ENCODE measurements around the gene ZFYVE28.
"Not testable (repeated sequence)": the region's sequence is repeated elsewhere in the genome, so short reads cannot be mapped to it uniquely, and the experiment has no call there.

ZFYVE28 gene

DNA sequence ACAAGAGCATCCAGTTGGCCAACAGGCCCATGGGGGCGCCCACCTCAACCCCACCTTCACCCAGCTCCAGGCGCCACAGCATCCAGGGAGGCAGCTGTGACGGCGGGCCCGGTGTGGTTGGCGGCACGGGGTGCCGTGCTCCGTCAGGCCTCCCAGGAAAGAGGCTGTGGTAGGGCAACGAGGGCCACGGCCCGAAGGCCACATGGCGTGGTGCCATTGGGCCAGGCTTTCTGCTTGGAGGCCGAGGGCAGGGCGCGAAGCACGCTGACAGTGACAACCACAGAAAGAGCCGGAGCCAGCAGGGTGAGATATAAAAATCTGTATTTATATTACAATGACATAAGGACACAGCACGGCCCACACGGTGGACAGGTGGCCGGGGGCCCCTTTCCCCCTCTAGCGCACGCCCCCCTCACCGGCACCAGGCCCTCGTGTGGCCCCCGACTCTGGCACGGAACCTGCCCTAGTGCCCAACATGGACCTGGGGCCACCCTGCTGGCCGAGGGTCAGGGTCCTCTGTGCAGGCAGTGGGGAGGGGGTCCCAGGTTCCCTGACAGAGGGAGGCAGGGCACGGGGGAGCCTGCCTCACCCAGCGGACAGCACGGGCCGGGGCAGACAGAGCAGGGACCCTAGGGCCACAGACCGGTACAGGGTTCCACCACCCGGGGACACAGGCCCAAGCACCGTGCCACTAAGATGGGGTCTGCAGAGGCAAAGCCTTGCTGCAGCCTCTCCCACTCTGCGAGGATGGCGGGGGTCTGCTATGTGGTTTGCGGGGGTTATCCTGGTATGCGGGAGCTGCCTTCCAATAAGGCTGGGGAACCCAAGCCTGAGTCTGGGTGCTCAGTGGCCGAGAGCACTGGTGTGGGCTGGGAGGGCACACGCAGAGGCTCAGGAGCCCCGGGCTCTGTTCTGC lies 171.1 kb downstream of the ZFYVE28 start:
- no peak for DNase-seq (ENCODE audit: low spot score)

DNA sequence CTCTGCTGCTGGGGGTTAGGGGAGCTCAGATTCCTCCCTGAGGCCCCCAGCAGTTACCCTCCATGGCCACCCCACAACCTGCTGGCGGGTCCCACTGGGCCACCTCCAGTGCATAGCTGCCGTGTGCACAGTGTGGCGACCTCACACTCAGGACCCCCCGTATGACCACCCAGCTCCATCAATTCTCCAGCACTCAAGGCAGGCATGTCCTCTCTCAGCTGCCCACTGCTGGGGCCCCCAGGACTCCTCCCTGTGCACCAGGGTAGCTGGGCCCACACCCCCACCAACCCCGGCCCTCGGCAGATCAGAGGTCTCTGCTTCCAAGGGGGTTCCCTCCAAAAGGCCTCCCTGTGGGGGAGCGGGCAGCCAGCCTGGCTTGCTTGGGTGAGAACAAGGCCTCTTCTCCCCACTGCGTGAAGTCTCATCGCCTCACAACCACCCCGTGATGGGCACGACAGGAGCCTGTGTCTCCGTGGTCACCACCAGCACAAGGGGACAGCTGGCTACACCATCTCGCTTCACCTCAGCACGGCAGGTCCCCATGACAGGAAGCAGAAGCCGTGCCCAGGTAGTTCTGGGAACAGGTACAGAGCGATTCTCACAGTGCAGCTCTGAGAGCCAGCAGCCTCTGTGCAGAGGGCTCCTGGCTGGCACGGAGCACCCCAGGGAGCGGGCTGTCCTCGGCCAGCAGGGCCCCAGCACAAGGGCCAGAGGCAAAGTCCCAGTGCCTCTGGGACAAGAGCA lies 171.9 kb downstream of the ZFYVE28 start:
- no peak for DNase-seq (ENCODE audit: low spot score)

DNA sequence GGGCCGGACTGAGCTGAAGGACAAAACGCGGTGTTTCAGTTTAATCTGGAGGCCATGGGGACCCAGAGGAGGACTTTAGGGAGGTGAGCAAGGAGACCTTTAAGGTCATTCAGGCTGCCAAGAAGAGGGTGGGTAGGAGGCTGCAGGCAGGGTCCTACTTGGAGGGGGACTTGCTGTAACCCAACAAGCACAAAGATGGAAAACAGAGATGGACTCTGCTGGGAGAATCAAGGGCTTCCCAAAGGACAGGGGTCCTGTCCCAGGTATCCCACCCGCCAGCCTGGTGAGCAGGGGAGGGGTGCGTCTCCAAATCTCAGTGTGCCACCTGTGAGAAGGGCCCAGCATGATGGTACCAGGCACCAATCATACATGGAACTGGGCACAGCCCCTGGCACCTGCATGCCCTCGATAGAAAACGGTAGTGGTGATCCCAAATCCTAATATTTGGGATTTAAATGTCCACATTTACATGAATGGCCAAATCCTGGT lies 172.6 kb downstream of the ZFYVE28 start:
- DNase-seq (ENCODE audit: low spot score): no peak

DNA sequence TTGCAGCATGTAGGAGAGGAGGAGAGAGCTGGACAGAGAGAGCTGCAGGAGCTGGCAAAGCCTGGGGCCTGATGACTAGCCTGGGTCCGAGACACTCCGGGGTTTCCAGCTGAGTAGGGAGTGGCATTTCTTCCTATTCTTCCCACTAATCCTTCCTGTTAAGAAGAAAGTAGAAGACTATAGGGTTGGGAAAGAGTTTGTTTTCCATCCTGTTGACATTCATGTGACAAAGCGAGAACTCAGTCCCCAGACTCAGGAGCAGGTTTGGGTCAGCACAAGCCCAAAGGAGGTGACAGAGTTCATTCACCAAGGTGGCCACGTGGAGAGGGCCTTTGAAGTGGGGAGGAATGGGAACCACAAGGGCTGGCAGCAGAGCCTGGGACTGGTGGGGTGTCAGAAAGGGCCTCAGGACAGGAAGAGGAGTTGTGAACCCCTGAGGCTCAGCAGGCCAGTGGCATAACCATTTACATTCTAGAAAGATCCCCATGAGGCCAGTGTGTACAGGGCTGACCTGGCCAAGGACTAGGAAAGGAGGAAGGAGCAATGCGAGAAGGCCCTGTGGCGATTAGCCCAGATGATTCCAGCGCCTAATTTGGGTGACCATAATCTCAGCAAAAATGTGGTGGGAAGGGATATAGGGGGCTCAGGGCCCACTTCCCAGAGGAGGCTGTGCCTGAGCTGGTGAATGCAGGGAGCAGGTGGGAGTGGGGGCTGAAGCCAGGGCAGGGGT lies 173.2 kb downstream of the ZFYVE28 start:
- no peak for DNase-seq (ENCODE audit: low spot score)

DNA sequence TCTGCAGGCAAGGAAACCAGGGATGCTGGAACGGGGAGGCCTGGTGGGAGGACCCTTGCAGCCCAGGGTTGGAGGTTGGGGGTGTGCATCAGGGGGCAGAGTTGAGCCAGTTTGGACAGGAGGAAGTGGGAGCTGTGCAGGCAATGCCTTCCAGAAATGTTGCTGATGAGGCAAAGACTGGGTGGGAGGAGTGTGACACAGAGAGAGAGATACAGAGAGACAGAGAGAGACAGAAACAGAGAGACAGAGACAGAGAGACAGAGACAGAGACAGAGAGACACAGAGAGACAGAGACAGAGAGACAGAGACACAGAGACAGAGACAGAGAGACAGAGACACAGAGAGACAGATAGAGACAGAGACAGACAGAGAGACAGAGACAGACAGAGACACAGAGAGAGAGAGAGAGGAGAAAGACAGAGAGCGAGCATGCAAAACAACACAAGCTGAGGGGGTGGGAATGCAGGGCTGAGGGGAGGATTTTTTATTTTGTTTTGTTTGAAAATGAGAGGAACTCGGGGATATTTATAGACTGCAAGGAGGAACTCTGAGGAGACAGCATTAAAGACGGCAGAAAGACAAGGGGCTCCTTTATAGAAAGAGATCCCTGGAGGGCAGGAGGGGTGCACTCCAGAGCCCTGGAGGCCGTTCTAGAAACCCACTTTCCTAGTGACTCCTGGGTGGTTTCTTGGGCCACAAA lies 174.6 kb downstream of the ZFYVE28 start:
- no peak for DNase-seq (ENCODE audit: low spot score)

DNA sequence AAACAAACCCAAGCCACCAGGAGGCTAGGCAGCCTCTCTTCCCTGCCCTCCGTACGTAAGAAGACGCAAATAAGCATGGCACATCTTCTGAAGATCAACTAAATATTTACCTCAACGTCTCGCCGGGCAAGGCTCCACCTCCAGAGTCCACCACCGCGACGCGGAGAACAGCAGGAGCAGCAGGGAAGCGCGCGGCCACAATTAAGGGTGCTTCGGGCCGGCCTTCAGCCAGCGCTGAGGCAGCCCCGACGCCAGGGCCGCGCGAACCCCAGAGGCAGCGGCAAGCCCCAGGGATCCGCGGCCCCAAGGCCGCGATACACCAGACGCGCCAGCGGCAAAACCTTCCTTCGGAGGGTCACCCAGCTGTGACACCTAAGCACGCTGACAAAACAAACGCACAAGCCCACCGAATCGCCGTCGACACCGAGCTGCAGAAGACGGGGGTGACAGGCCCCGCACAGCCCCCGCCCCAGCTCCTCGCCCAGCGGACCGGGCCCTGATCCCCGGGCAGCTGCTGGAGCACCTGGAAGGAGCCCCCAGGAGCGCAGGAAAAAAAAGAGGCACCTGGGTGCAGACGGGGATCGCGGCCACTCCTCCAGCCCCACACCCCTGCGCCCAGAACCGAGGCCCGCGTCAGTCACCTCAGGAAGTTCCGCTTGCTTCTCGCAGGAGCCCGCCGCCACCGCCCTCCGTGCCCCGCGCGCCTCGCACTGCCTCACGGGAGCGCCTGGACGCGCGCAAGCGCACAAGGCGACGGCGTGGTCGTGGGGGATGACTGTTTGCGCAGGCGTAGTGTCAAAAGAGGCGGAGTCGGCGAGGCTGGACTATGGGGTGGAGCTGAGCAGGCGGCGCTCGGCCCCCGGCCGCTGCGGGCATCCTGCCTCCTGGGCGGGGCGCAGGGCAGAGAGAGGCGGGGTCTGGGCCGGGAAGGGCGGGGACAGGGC lies 176.8 kb downstream of the ZFYVE28 start, which contains the start of the genes HAUS3 and POLN:
Gene HAUS3, minus strand, starts transcription at position 712 of the 944 bp plus-strand sequence. CDS start 1,175 bp downstream, outside the sequence.
Gene POLN, minus strand, starts transcription at position 712 of the 944 bp plus-strand sequence. CDS start 12,890 bp downstream, outside the sequence.
- peak; percentile 99 for DNase-seq (ENCODE audit: low spot score)

DNA sequence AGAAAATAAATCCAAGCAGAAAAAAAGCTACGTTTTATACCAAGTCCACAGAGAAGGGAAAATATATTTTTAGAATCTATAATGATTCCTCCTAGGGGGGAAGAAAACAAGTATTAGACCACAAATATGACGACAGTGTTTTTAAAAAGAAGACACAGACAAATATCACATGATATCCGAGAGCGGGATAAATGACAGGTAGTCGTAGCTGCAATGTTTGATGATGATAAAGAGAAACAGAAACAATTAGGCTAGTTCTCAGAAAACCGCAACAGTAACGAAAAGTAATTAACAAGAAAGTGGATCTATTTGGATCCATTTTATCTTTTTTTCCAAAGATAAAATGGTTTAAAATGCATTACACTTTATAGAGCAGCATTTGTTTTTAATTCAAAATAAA lies 177.4 kb downstream of the ZFYVE28 start:
- DNase-seq (ENCODE audit: low spot score): peak; percentile 51

DNA sequence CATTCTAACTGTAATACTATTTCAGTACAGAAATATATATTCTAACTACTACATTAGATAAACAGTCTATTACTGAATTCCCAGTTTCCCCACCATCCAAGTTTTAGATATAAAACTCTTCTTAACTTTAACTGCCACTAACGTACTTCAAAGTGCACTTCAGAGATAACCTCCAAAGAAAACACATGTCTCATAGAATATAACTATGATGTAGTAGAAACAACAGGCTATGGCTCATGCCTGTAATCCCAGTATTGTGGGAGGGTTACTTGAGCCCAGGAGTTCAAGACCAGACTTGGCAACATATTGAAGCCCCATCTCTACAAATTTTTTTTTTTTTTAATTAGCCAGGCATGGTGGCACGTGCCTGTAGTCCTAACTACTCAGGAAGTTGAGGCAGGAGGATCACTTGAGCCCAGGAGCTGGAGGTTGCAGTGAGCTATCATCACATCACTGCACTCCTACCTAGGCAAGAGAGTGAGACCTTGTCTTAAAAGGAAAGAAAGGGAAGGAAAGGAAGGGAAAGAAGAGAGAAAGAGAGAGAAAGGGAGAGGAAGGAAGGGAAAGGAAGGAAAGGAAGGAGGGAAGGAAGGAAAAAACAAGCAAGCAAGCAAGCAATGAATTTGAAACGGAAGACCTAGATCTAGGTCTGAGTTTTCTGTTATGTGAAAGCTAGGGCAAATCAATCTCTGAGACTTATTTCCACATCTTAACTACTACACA lies 181.3 kb downstream of the ZFYVE28 start:
- no peak for DNase-seq (ENCODE audit: low spot score)

DNA sequence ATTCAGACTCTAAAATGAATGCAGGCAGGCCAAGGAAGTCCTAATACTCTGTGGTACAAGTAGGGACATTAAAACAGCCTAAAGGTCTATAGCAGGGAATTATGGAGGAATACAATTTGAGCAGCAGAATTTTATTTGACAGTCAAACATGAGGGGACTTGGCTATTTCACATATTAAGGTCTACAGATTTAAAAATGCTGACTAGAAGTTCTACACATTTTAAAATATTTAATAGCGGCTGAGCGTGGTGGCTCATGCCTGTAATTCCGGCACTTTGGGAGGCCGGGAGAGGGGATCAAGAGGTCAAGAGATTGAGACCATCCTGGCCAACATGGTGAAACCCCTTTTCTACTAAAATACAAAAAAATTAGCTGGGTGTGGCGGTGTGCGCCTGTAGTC lies 187.4 kb downstream of the ZFYVE28 start:
- DNase-seq (ENCODE audit: low spot score): no peak

DNA sequence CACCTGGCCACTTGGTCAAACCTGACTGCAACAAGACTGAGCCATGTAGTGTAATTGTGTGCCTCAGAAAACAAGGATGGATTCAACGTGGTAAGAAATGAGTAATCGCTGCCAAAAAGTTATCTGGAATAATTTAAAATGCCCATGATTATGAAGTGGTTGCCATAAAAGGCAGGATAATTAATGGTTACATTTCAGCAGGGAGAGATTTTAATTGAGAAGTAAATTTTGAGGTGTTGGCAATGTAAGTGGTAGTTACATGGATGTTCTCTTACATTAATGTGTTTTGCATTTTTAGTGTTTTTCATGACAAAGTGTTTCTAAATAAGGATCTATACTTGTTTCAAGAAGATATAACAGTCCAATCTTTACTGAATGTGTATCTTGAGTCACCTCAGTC lies 192.2 kb downstream of the ZFYVE28 start:
- no peak for DNase-seq (ENCODE audit: low spot score)

DNA sequence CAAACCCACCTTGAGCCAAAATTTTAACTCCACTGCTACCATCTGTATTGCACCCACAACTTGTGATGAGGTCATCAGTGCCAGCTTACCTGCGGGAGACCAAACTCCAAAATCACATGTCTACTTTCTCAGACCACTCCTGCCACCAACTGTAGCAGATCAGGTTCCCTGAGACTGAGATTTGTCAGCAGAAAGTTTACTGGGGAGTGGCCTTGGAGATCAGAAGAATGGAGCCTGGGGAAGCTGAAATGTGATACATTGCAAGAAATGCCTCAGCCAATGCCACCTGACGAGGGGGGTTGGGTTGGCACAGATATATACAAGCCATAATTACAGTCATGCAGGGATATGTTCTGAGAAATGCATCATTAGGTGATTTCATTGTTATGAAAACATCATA lies 195.6 kb downstream of the ZFYVE28 start:
- no peak for DNase-seq (ENCODE audit: low spot score)

DNA sequence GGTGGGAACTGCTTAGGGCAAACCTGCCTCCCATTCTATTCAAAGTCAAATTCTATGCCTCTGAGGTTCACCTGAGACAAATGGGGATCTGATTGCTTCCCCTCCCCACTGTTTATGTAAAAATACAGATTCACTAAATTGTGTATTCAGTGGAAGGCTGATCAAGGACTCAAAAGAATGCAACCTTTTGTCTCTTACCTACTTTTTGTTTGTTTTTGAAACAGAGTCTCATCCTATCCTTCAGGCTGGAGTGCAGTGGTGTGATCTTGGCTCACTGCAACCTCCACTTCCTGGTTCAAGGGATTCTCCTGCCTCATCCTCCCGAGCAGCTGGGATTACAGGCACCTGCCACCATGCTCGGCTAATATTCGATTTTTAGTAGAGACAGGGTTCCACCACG lies 197.1 kb downstream of the ZFYVE28 start:
- DNase-seq (ENCODE audit: low spot score): not testable (repeated sequence)

DNA sequence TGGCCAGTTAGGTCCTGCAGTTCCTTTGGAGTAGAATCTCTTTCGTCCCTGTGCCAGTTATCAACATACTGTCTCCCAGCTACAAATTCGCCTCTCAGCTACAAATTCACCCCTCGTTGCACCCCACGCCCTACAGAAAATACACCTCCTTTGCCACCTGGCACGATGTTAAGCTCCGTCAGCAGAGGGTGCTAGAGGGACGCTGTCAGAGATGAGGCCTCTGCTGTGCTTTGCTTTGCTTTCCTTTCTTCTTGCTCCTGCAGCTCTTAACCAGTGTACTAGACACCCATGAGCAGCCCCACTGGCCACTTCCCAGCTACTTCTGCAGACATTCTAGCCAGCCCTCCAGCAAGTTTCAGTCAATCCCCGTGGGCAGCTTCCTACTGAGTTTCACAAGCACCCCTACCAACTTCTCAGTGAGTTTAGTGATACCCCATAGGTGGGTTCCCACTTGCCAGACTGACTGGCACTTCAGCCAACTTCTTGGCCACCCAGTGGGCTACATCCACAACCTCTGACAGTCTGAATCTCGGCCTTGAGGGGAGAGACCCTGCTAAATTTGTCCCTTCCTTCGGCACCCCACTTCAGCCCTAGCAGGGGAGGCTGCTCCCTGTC lies 198.3 kb downstream of the ZFYVE28 start:
- peak; percentile 81 for DNase-seq (ENCODE audit: low spot score)
